Central memory CD4-positive, alpha-beta T cell (primary cell): ENCODE data around the gene TPCN1.

Source experiments
- DNase-seq: peaks from one replicate; pipeline ENCODE4 v3.0.0; 2022

Gene TPCN1

DNA sequence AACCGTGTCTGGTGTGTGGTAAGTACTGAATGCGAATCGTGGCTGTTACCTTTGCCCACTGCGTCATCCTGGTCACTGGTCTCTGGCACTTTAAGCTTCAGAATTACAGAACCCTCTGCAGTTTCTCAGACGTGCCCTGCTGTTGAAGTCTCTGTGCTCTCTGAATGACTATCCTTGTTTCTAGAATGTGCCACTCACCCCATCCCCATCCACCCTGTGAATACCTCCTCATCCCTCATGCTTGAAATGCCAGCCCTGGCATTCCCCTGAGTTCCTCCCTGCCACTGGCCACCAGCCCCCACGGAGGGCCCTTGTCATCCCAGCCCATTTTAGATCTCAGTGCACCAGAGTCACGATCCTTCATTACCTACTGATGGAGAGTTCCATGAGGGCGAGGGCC, 21.3 kb downstream of the TPCN1 start:
- no peak for DNase-seq

DNA sequence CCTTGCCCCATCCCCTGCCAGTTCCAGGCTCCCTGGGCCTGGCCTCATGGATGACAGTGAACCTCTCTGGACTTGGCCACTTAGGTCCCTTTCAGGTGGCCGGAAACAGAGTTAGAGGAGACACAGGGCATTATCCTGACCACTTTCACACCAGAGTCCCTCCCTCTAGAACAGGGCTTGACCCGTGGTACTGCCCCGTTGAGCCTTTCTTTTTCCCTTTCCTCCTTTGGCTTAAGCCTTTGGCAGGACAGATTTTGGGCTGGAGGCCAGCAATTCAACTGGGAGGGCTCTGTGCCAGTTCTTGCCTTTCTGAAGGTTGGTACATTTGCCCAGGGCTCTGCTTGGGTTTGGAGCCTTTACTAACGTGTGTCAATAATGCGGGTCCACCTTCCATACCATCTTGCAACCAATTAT, 22.8 kb downstream of the TPCN1 start:
- DNase-seq = no peak

DNA sequence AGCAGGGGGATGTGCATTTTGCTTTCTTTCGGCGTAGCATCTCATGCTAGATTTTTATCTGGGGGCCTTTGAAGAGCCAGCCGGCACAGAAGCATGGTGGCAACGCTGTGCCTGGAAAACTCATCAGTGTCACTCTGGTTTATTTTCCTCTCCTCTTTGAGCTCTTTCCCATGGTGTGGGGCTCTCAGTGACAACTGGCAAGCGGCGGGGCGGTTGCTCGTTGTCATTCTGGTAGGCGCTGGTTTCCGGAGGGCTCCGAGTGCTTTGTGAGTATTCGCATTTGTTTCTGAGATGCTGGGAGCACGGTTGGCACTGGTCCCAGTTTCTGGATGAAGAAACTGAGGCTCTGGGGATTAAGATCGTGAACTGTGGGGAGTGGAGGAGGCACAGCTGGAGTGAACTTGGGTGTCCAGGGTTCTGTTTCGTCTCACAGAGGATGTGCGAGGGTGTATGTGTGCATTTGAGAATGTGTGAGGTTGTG, 23.3 kb downstream of the TPCN1 start:
- DNase-seq = no peak

DNA sequence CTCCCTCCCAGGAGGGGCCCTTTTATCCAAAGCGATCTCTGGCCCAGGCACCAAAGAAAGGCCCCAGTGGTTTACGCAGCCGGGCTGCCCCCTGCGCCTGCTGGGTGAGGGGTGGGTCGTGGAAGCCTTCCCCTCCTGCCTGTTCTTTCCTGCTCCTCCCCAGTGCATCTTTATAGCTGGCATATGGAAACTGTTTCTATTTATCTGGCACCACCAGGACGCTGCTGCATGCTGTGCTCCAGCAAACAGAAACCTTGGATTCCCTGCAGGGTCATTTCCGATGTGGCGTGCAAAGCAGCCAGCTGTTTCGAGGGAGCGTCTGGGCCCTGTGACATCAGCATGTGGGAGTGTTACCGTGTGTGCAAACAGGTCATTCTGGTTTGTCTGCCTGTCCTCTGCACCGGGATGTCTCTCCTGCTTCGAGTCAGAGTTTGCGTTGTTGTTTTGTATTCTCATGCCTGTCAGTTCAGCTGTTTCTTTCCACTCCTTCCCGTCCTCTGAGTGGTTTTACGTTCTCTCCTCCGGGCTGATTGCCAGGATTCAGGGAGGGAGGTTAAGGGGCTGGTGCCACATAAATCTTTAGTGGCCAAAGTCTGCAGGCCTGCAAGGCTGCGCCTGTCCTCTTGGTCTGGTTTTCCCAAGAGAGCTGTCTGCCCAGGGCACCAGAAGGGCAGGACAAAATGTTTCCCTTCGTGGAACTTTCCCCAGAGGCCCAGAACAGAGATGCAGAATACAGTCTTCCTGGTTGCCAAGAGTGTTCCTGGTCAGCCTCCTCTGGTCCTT, 24.6 kb downstream of the TPCN1 start:
- no peak for DNase-seq

DNA sequence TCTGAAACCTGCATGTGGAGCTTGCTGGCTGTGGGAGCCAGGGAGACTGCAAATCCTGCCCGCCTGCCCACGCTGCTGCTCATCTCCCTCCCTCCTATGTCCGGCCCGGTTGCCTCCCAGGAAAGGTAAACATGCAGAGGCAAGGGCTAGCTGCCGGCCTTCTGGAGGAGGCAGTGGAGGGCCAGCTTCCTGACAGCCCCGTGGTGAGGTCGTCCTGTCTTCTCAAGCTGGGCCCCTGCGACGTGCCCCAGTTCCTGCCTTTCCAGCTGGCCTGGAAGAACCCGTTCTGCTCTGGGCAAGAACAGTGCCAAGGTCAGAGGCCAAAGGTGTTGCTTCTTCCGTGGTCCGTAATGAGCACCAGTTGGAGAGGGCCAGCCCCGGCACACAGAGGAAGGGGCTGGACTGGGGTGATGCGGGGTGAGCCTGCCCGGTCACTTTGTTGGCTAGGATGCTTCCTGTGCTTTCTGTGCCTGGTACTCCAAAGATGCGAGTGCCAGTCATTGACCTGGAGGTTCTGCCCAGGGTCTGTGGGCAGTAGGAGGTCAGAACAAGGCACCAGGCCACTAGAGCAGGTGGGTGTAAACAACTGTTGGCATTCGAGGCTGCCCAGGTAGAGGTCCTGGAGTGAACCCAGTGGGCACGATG, 25.3 kb downstream of the TPCN1 start:
- no peak for DNase-seq

DNA sequence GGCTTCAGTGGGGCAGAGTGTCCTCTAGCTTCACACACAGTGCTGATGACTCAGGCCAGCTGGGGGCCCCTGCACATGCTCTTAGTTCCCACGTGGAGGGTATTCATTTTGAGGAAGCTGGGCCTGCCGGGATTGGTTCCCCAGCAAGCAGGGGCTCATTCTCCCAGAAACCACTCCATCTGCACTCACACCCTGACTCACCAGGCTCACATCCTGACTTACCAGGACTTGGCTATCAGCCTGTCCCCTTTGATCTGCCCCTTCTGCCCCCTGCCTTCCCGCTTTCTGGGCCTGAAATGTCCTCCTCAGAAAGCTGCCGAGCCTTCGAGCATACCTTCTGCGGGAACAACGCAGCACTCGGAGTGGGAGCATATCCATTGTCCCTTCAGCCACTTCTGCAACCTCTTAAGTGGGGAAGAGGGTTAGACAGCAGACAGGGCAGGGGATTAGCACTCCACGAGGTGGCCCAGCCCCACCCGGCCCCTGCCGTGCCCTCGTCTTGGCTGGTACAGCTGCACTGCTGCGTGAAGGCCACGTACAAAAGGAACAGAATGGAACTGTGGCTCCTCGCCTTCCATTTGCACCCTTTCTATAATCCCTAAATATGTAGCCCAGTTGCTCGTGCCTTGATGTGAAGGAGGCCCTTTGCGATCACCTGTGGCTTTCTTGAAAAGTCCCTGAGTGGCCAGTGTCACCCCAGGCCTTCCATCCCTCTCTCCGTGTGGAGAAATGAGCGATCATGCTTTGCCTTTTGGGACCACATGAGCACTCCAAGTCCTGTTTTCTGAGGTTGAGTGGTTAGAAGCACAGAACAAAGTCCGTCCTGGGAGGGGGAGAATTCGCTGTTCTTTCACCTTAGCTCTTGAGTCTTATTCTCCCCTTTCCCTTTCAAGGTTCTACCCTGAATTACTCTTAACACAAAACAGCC, 26.1 kb downstream of the TPCN1 start:
- no peak for DNase-seq

DNA sequence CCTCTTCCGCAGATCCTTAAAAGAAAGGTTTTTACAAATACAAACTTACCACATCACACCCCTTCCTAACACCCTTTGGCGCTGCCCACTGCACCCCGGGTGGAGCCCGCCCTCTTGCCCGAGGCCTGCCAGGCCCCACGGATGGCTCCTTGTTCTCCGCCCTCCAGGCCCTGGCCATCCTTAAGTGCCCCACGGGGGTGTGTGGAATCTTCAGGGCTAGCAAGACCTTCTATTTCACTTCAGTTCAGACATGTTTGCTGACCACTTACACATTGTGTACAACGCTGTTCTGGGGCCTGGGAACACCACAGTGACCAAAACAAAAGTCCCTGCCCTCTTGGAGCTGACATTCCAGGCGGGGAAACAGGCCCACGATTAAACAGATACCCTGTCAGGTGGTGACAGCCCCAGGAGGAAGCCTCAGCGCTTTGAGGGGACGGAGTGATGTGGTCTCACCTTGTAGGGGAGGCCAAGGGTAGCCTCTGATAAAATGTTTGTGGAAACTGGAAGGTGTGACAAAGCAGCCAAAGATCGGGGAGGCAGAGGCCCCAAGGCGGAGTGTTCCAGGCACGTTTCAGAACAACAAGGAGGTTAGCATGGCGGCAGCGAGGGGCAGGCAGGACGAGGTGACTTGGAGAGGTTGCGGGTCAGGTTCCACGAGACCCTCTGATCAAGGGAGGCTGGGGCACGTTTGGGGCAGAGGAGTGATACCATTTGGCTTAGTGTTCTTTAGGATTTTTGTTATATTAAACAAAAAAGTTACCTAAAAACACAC, 27.0 kb downstream of the TPCN1 start:
- DNase-seq = no peak

DNA sequence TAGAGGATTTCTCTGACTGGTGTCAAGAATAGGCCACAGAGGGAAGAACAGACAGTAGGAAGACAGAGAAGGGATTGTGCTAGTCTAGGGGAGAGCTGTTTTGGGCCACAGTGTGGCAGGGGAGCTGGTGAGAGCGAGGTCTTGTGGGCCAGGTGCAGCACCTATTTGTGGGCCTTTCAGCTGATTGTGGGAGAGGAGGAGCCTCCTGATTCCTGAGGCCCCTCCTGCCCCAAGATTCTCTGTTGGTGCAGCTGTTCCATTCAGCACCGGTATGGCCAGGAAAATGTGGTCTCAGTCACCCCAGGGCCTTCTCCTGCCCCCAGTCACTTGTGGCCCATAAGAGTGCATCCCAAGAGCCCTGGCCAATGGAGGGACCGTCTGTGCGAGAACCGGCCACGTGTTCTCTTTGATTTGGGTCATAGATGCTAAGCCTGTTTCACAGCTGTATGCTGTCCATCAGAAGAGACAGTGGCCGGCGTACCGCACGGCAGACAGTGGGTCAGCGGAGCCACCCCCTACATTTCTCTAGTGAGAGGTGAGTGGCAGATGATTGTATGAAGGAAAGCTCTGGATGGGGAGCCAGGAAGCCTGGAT, 27.7 kb downstream of the TPCN1 start:
- no peak for DNase-seq

DNA sequence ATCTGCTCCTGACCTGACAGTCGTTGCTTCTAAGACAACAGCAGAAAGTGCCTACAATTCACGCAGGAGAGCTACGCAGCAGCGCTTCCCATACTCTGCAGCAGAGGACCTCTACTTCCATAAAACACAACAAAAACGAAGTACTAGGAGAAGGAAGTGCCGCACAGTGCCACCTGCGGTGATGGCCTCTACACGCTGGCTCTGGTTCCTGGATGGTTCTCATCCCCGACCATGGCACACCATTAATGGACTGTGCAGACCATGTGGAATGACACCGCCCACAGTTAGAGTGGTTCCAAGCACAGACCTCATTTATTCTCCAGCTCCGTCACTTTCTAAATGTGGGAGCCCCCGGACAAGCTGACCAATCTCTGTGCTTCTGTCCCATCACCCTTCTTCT, 28.3 kb downstream of the TPCN1 start:
- DNase-seq = no peak

DNA sequence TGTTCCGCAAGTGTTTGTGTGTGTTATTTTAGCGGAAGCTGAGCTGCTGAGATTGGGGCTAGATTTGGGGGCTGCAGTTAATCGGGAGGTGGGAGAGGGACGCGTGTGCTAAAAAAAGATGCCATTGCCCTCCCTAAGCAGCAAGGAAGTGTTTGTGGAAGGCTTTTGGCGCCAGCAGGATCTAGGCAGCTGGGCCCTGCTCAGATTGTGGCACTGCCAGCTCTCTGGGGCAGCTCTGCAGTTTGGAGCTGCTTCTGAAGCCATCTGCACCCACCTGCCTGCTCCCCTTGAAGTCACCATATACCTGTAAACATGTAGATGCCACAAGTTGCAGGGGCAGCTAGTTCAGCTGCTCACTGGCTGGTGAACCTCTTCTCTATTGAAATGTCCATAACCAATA, 28.8 kb downstream of the TPCN1 start:
- DNase-seq = no peak

DNA sequence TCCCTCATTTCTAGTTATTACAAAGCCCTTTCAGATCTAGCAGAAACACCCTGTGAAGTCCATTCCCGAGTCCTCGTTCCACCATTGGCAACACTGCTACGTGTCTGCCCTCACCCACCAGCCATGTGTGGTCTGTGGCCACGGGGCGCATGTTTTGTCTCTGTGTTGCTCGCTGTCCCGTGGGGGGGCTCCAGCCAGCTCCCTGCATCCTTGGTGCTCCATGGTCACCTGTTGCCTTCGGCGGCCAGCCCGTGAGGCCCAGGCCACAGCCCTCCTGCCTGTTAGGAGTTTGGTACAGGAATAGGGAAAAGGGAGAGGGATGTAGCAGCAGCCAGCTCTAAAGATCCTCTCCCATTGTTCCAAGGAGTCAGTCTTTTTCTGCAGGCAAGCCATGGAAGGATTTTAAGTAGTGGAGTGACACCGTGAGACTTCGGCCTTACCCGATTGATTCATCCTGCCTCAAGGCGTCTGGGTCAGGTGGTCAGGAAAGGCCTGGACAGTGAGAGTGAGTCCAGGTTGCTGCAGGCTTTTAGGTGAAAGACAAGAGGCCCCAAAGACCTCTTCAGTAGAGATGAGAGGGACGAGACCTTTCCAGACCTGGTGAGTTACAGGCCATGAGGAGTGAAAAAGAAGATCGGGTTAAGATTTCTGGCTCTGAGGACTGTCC, 30.3 kb downstream of the TPCN1 start:
- no peak for DNase-seq

DNA sequence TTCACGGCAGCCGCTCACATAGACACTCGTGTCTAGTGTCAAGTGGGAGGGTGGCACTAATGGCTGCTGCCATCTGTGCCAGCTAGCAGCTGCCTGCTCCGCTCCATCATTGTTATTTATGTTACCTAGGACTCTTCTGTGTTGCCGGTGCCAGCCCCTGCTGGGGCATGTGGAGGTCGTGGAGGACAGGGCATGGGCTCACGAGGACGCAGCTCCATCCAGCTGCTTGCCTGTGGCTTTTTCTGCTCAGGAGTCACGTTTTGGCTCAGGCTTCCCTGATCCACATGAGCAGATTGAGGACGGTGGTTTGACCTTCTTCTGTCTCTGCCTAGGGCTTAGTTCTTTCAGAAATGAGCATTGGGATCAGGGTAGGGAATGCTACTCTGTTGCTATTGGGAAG, 31.2 kb downstream of the TPCN1 start:
- DNase-seq = no peak

DNA sequence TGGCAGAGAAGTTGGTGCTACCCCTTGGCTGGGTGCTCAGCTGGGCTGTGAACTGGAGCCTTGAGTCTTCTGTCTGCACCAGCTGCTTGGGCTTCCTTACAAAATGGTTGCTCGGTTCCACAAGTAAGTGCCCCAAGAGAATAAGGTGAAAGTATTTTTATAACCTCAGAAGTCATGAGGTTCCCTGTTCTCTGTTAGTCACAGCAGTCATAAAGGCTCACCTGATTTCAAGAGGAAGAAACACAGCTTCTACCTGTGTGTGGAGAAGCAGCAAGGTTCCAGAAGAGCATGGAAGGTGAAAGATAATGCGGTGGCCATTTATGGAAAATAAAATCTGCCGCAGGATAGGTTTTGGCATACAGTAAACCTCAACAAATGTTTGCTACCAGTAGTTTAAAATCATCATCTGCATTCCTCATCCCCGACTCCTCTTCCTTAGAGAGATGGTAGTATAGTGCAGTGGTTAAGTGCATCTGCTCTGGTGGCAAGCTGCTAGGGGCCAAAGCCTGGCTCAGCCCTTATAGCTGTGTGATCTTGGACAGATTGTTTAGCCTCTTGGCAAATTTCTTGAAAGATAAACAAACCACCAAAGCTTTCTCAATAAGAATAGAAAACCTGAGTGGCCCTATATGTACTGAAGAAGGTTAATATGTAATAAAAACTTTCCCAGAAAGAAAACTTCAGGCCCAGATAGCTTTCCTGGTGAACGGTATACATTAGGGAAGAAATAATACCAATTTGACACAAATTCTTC, 32.4 kb downstream of the TPCN1 start:
- DNase-seq = no peak

DNA sequence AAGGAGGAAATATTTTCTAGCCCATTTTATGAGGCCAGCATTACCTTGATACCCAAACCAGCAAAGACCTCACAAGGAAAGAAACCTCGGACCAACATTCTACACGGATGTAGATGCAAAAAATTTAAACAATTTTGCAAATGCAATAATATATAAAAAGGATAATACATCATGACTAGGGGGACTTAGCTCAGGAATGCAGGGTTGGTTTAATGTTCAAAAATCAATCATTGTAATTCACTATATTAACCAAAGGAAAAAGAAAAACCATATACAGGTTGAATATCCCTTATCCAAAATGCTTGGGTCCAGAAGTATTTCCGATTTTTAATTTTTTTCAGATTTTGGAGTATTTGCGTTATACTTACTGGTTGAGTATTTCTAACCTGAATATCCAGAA, 33.0 kb downstream of the TPCN1 start:
- DNase-seq = no peak

DNA sequence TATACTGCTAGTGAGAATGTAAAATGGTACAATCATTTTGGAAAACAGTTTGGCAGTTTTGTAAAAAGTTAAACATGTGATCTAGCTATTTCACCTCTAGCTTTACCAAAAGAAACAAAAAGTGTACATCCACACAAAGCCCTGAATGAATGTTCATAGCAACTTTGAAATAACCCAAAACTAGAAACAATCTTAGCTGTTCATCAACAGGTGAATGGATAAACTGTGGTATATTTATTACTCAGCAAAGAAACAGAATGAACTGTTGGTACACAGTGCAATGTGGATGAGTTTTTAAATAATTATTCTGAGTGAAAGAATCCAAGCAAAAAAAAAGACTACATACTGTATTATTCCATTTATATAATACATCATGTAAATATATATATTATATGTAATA, 36.3 kb downstream of the TPCN1 start:
- DNase-seq = no peak

DNA sequence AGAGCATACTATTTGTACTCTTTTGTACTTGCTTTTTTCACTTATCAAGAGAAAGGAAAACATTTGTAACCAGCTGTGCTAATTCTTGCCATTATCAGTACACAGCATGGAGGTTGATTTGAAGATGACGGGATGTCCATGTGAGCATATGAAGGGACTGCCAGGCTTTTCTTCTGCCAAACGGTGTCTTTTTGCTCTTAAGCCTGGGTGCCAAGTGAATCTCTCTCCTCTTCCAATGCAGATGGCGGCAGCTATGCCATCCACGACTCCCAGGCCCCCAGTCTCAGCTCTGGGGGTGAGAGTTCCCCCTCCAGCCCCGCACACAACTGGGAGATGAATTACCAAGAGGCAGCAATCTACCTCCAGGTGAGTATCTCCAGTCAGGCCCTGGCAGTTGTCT, 38.9 kb downstream of the TPCN1 start:
- DNase-seq = no peak

DNA sequence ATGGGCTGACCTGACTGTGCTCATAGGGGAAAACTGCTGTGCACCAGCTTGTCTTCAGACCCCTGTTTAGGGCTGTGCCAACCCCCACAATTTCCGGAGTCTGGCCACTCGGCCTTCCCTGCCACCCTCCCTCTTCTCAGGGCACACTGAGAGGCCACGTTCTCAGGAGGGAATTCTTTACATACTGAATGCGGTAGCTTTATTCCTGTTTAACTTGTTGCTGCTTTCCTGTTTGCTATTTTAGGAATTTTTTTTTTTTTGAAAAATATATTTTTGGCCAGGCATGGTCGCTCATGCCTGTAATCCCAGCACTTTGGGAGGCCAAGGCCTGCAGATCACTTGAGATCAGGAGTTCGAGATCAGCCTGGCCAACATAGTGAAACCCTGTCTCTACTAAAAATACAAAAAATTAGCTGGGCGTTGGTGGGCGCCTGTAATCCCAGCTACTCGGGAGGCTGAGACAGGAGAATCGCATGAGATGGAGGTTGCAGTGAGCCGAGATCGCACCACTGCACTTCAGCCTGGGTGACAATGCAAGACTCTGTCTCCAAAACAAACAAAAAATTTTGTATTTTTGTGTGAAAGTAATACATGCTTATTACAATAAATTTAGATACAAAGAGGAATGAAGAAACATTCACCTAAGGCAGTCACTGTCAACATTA, 39.5 kb downstream of the TPCN1 start:
- DNase-seq = no peak

DNA sequence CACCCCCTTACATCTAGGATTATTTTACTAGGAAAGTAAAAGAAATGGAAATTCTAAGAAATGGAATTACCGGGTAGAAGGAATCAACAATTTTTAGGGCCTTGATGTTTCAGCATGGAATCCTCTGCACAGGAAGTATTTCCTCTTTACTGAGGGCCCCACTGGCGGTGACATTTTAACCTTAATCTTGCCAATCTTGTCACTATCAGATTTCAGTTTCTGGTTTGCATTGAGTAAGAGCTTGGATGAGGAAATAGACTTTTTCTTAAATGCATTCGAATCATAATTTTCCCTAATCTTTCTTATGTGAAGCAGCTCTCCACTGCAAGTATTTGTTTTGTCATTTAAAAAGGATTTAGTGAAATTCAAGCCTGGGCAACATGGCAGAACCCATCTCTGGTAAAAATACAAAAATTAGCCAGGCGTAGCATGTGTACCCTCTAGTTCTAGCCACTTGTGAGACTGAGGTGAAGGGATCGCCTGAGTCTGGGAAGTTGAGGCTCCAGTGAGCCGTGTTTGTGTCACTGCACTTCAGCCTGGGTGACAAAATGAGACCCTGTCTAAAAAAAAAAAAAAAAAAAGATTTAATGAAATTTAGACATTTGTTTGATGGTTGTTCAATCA, 40.7 kb downstream of the TPCN1 start:
- DNase-seq = peak; percentile 16

DNA sequence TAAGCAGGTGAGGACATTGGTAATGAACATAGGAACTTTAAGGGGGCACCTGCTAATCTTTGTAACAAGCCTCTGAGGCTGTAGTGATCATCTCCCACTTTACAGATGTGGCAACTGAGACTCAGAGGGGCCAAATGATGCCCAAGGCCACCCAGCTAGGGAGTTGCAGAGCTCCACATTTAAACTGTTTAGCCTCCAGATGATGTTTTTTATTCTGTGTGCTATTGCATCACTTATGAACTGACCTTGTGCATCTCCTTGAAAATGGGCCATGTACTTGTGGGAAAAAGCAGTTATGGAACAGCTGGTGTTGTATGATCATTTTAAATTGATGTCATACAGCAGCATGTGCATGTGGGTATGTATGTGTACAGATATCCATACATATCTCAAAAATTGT, 41.4 kb downstream of the TPCN1 start:
- no peak for DNase-seq

DNA sequence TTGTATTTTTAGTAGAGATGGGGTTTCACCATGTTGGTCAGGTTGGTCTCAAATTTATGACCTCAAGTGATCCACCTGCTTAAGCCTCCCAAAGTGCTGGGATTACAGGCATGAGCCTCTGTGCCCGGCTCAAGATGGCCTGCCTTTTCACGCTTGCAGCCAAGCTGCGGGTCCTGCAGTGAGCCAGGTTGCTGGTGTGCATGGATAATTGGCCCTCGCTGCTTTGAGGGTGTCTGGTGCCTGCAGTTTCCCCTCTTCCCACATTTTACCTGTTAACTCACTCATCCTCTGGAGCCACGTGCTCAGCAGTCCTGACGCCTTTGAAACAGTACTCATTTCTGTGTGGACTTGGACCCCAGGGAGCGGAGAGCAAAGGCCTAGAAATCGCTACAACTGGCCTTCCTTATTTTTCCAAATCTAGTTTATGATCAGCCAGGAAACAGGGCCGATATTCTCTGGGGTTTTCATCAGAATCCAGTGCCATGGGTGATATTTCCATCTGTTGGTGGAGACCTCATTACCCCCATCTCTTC, 42.2 kb downstream of the TPCN1 start:
- DNase-seq = no peak
